Activated CD4-positive, alpha-beta T cell treated with anti-CD3 and anti-CD28 coated beads, Interleukin-2, amount 50 U/mL, for 1 hour (primary cell): ENCODE data around the gene ADCY5.
"Not testable (repeated sequence)": the region's sequence is repeated elsewhere in the genome, so short reads cannot be mapped to it uniquely, and the experiment has no call there.

Experiments
- DNase-seq: peaks from one replicate; pipeline ENCODE4 v3.0.0-alpha.2; 2020

ADCY5 gene

GRCh38 chr3:123448536-123449101 is at the start of gene ADCY5:
Gene ADCY5 (minus strand): TSS chr3:123449090. CDS start chr3:123448545, 545 bp downstream.
- no peak for DNase-seq

- DNase-seq = no peak
These were observed 45.0 kb upstream of the ADCY5 start for GRCh38 chr3:123493912-123494311.

- no peak for DNase-seq
These were observed 43.2 kb upstream of the ADCY5 start for GRCh38 chr3:123491966-123492587.

DNA sequence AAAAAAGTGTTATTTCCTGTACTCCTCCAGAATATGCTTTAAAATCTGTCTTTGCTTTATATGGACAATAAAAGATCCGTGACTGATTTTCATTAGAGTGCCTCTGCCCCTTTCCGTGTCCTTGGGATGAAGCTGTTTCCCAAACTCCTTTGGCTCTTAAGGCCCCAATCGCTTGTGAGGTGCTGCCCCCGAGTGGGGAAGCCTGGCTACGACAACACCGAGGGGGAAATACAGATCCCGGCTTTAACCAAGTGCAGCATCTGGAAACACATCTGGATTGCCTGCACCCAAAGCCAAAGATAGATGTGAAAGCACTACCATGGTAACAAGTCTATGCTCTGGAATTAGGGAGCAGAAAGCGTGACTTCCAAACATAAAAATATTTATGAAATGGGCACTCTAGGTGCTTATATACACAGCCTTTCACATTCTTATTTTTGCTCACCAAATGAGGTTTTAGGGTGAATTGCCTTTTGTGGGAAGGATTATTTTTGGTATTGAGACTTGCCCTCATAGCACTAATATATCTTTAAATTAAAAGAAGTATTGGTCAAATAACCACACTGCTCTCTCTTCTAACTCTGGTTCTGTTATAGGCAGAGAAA is 40.6 kb upstream of the ADCY5 start:
- DNase-seq = peak; percentile 30

DNA sequence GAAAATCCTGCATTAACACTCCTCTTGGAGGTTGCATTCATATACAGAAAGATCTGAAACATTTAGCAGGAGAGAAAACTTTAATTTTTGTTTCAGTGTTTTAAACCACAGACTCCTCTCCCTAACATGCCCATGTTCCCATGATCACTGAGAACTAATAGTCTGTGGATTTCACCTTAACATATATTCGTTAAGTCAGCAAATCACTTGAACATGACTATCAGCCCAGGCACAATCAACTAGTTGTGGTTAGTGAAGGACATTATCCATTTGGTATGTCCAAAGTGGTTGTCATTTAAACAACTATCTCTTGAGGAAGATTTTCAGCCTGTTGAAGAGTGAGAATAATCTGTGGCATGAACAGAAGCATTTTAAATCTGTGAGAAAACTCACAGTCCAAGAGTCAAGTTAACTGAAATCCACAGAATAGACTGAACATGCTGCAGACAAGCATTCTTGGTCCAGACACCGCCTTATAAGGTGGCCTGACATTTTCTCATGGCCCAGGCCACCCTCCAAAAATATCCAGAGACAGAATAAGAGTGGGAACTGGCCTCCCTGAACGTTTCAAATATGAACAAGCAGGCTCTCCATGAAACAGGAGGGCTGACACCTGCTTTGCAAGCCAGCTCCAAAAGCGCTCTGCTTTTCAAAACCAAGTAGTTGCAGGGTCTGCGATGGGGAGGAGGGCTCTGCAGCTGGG is 39.9 kb upstream of the ADCY5 start:
- DNase-seq = no peak

DNA sequence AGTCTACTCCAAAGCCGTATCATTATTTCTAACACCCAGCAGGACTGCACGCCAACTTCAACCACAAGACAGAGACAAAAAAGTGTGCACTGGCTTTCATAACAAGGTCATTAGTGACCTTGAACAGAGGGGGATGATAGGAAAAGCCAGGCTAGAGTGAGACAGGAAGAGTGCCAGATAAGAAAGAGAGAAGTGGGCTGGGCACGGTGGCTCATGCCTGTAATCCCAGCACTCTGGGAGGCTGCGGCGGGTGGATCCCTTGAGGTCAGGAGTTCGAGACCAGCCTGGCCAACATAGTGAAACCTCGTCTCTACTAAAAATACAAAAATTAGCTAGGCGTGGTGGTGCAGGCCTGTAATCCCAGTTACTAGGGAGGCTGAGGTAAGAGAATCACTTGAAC is 38.2 kb upstream of the ADCY5 start:
- DNase-seq = not testable (repeated sequence)

DNA sequence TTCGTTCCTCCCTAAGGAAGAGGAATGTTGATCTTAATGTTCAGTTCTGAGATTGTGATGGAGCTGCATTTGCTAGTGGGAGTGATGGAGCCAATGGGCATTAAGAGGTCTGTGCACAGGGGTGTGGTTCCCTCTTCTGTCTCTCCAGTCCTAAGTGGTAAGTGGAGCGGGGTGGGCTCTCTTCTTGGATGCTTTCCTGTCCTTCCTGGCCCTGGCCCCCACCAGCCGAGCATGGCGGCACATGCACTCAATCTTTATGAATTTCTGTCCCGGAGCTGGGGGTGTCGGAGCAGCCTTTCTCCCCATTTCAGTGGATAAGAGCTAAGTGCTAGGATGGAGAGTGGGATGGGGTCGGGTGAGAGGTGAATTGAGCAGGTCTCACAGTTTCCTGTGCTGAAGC is 37.6 kb upstream of the ADCY5 start:
- DNase-seq = no peak

DNA sequence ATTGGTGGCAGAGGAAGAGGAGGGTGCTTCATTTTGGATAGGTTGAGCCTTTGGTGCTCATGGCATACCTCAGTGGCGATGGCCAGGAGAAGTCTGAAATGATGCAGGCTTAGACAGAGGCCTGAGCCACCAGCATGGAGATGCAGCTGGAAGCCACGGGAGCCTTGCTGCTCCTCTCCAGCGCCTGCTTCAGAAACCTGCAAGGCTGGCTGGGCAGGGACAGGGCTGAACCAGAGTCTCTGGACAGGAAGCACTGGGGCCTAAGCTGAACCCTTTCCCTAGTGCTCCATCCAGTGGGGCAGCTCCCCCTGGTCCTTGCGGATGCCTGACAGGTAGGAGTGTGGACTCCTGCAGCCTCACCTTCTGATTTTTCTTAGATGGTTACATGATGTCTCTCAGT is 36.7 kb upstream of the ADCY5 start:
- DNase-seq = no peak

DNA sequence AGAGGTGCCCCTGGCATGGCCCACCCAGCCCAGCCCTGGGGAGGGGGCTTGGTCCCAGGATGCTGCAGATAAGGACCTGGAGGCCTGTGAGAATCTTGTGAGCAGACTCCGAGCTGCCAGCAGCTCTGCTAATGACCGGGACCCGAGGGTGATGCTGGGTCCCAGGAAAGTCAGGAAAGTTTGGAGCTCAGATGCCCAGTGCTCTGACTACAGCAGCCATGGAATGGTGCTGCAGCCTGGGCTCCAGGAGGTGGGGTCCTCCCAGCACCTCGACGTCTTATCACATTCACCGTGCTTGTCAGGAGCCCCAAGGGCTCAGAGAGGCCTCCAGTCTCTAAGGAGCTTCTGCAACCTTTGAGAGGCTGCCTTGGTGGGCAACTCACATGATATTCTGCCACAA is 34.3 kb upstream of the ADCY5 start:
- DNase-seq = no peak

- DNase-seq = no peak
These were observed 33.0 kb upstream of the ADCY5 start for GRCh38 chr3:123481722-123482457.

- no peak for DNase-seq
These were observed 32.2 kb upstream of the ADCY5 start for GRCh38 chr3:123481071-123481470.

- DNase-seq = no peak
These were observed 31.5 kb upstream of the ADCY5 start for GRCh38 chr3:123480428-123480827.

GRCh38 chr3:123479891-123480290 is 31.0 kb upstream of the ADCY5 start:
- DNase-seq = no peak

DNA sequence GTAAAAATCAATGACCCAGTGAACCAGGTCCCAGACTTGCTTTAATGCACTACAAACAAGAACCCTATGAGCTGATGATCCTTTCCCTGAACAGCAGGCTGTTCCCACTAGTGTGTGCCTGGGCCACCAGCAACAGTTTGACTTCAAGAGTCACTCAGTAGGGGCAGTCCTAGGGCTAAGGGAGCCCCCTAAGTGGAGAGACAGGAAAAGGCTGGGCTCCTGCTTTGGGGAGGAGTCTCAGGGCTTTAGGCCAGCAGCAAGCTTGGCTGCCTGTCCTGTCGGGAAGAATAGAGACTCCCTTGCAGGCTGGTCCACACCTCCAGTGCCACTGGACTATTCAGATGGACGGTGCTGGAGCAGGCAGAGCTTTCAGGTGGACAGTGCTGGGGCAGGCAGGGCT is 29.4 kb upstream of the ADCY5 start:
- no peak for DNase-seq

- DNase-seq = no peak
These were observed 28.3 kb upstream of the ADCY5 start for GRCh38 chr3:123476967-123477750.

DNA sequence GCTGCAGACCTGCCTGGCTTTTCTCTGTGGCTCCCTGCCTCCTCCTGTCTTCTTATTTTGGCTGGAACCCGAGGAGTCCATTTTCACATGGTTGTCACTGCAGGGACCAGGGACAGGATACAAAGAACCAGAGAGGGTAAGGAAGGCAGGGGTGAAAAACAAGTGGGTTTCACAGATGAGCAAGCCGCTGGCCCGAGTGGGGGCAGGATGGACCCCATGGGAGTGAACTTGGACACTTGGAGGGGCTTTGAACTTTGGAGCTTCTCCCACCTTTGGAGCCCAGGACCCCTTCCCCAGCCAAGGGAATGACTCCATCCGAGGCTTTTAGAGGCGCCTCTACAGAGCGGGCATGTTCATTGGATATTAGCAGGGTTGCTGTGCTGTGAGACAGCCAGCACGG is 26.9 kb upstream of the ADCY5 start:
- DNase-seq = no peak

DNA sequence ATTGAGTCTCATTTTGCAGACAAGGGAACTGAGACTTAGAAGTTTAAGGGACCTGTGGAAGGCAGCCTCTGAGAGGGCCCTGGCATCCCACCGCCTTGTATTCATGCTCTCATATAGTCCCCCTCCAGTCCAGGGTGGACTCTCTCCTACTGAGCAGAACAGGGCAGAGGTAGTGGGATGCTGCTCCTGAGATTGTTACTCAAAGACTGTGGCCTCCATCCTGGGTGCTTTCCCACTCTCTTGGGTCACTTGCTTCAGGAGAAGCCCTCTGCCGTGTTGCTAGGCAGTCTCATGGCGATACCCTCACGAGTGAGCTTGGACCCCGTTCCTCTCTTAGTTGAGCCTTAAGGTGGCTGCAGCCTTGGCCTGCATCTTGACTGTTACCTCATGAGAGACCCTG is 22.2 kb upstream of the ADCY5 start:
- DNase-seq = no peak

- DNase-seq = no peak
These were observed 20.6 kb upstream of the ADCY5 start for GRCh38 chr3:123469323-123469995.

- no peak for DNase-seq
These were observed 18.2 kb upstream of the ADCY5 start for GRCh38 chr3:123467046-123467445.

DNA sequence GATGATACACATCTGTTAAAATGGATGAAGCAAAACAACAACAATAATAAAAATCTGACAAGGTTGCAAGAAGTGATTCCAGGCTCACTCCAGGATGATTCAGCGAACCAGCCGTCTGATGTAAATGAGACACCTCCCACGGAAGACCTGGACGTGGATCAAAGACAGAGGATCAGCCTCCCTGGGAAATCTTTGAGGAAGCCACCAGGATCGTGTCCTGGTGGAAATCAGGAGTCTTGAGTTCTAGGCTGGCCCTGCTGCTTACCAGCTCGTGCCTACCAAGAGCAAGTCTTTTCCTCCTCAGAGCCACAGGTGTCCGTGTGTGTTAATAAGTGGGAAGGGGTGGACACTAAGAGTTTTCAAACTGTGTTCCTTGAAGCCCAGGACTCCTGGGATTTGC is 15.3 kb upstream of the ADCY5 start:
- no peak for DNase-seq

DNA sequence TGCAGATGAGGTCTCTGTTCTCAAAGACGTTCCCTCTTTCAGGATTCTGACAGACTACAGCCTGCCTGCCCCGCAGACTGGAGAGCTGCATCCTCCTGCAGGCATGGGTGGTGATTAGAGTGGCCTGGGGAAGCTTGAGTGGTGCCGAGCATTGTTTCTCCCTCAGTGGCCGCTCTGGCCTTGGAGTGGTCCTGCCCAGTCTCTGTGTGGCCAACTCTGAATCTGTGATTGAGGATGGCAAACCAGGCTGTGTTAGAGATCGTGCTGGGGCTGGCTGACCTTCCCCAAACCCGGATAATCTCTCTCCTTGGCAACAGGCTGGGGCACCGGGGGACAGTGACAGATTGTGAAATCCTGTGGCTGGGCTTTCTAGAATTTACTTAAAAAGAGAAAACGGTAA is 11.0 kb upstream of the ADCY5 start:
- DNase-seq = no peak

DNA sequence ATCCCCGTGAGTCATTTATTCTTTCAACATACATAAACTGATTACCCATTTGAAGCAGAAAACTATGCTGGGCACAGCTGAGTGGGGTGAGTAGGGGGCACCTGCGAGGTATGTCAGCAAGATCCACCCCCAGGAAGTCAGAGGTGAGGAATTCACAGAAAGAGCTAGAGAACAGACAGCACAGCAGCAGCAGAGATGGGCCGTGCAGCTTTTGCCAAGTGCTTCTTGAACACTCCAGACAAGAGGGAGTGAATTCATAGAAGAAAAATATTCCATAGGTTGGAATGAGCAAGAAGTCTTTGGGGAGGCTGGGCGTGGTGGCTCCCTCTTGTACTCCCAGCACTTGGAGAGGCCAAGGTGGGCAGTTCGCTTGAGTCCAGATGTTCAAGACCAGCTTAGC is 9.4 kb upstream of the ADCY5 start:
- DNase-seq = no peak
